ENCODE measurements around the gene STRBP. TPM values are rescaled to one million over a fixed set of nuclear protein-coding genes. Genes with fewer than 3 reads are reported as not detected.
"Not testable (repeated sequence)": the region's sequence is repeated elsewhere in the genome, so short reads cannot be mapped to it uniquely, and the experiment has no call there.

STRBP gene
- total RNA-seq, 1 donor from 2014 or later, result 13.0 TPM

GRCh38 chr9:123216251-123216797 is 52.1 kb downstream of the STRBP start:
- ATAC-seq (no peak), DNase-seq (ENCODE audit: low spot score) (no peak)
- intact Hi-C loops (cut with DNase I), result no loop called here

GRCh38 chr9:123211081-123211480 is 57.3 kb downstream of the STRBP start:
- ATAC-seq, result no peak
- intact Hi-C loops (cut with DNase I), result no loop called here
- no peak for DNase-seq (ENCODE audit: low spot score)

GRCh38 chr9:123208626-123209174 is 59.7 kb downstream of the STRBP start:
- intact Hi-C loops (cut with DNase I), result no loop called here
- DNase-seq (ENCODE audit: low spot score) (no peak), ATAC-seq (no peak)

- intact Hi-C loops (cut with DNase I), result no loop called here
- DNase-seq (ENCODE audit: low spot score) (no peak), ATAC-seq (no peak)
Measured at GRCh38 chr9:123206065-123206464, 62.3 kb downstream of the STRBP start.

- intact Hi-C loops (cut with DNase I), result no loop called here
- no peak for DNase-seq (ENCODE audit: low spot score)
- ATAC-seq, result no peak
Measured at GRCh38 chr9:123201083-123201482, 67.3 kb downstream of the STRBP start.

- ATAC-seq; intact Hi-C loops (cut with DNase I); DNase-seq (ENCODE audit: low spot score): not testable (repeated sequence)
Measured at GRCh38 chr9:123200469-123200868, 67.9 kb downstream of the STRBP start.

- intact Hi-C loops (cut with DNase I), result no loop called here
- ATAC-seq (no peak), DNase-seq (ENCODE audit: low spot score) (no peak)
Measured at GRCh38 chr9:123196124-123196523, 72.3 kb downstream of the STRBP start.

GRCh38 chr9:123194023-123194422 is 74.4 kb downstream of the STRBP start:
- intact Hi-C loops (cut with DNase I), result no loop called here
- no peak for ATAC-seq
- no peak for DNase-seq (ENCODE audit: low spot score)

GRCh38 chr9:123191680-123192079 is 76.7 kb downstream of the STRBP start:
- intact Hi-C loops (cut with DNase I), result no loop called here
- DNase-seq (ENCODE audit: low spot score) (no peak), ATAC-seq (no peak)

GRCh38 chr9:123191260-123191659 is 77.1 kb downstream of the STRBP start:
- no peak for DNase-seq (ENCODE audit: low spot score)
- no peak for ATAC-seq
- intact Hi-C loops (cut with DNase I), result no loop called here

- DNase-seq (ENCODE audit: low spot score) (no peak), ATAC-seq (no peak)
- intact Hi-C loops (cut with DNase I), result no loop called here
Measured at GRCh38 chr9:123187131-123187530, 81.3 kb downstream of the STRBP start.

- DNase-seq (ENCODE audit: low spot score); ATAC-seq; intact Hi-C loops (cut with DNase I): not testable (repeated sequence)
Measured at GRCh38 chr9:123186029-123186428, 82.4 kb downstream of the STRBP start.

- intact Hi-C loops (cut with DNase I), result no loop called here
- no peak for ATAC-seq
Measured at GRCh38 chr9:123176949-123177348, 91.4 kb downstream of the STRBP start.

GRCh38 chr9:123175854-123176629 is 92.3 kb downstream of the STRBP start:
- ATAC-seq (no peak), DNase-seq (ENCODE audit: low spot score) (no peak)
- intact Hi-C loops (cut with DNase I), result no loop called here

More at GRCh38 chr9:123176949-123177348, 91.4 kb downstream of the STRBP start:
- DNase-seq (ENCODE audit: low spot score), result no peak

- ATAC-seq (no peak), DNase-seq (ENCODE audit: low spot score) (no peak)
- intact Hi-C loops (cut with DNase I), result no loop called here
Measured at GRCh38 chr9:123174887-123175518, 93.4 kb downstream of the STRBP start.

GRCh38 chr9:123174079-123174478 is 94.3 kb downstream of the STRBP start:
- ATAC-seq (no peak), DNase-seq (ENCODE audit: low spot score) (no peak)
- intact Hi-C loops (cut with DNase I), result no loop called here

GRCh38 chr9:123169926-123170325 is 98.5 kb downstream of the STRBP start:
- ATAC-seq, result no peak
- intact Hi-C loops (cut with DNase I), result no loop called here

GRCh38 chr9:123168586-123168985 is 99.8 kb downstream of the STRBP start:
- DNase-seq (ENCODE audit: low spot score) (no peak), ATAC-seq (no peak)
- intact Hi-C loops (cut with DNase I), result no loop called here

More at GRCh38 chr9:123169926-123170325, 98.5 kb downstream of the STRBP start:
- DNase-seq (ENCODE audit: low spot score), result no peak

- no peak for DNase-seq (ENCODE audit: low spot score)
- no peak for ATAC-seq
- intact Hi-C loops (cut with DNase I), result no loop called here
Measured at GRCh38 chr9:123167474-123167873, 100.9 kb downstream of the STRBP start.

GRCh38 chr9:123165813-123166212 is 102.6 kb downstream of the STRBP start:
- intact Hi-C loops (cut with DNase I), result no loop called here
- ATAC-seq, result no peak
- no peak for DNase-seq (ENCODE audit: low spot score)
